ENCODE measurements around the gene ADCY7. TPM values are rescaled to one million over a fixed set of nuclear protein-coding genes. Genes with fewer than 3 reads are reported as not detected.

Gene ADCY7
- total RNA-seq, 1 donor from 2014 or later, result 11.7 TPM

DNA sequence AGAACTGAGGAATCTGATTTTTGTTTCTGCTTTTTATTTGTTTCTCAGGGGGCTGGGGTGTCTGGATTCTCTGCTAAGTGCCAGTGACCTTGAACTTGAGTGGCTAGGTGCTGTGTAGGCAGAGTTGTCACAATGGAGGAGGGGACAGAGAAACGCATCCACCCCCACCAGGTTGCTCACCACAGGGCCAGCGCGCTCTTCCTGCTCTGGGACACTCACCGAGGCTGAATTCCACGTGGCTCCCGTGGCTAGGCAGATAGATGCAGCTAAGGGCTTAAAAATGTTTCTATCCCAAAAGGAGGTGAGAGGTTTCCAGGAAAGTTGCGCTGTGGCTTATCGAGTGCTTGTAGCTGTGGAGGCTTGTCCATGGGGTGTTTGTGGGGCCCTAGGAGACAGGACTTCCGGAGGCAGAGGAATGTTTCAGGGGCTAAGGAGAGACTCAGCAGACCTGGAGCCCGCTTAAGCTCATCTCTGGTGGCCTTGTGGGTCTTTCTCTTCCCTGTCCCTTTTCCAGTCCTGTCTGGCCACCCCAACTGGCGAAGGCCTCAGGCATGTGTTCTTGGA lies 36.8 kb downstream of the ADCY7 start:
- intact Hi-C loops (cut with DNase I), result no loop called here
- no peak for ATAC-seq
- peak; percentile 17 for DNase-seq (ENCODE audit: missing footprints)

DNA sequence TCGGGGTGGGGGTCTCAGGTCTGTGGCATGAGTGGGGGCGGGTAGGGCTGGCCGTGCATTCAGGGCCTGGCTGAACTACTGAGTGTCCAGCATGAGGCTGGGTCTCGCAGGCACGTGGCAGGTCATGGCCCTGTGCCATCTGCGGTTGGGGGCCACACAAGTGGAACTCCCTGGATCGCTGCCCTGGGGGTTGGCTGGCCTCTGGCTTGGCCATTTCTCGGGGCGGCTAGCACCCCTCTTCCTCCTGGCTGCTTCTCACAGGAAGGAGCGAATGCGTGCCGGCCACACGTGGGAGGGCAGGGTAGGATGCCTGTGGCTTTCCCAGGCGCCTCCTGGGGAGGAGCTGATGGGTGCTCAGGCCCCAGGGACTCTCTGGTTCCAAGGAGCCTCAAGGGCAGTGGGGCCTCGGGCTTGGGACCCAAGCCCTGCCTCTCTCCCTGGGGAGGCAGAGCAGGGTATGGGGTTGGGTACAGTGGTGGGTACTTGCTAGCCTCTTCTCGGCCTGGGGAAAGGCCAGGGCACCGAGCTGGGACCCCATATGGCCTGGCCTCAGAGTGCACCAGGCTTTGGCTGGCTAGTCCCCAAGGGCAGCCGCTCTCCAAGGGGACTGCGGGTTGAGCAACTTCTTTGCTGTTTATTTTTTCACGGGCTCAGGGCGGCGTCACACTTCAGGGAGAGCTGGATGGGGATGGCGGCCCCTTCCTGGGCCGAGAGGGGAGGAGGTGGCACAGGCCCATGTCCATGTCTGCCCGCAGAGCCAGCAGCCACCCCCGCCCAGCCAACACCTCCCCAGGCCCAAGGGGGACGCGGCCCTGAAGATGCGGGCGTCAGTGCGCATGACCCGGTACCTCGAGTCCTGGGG lies 37.5 kb downstream of the ADCY7 start:
- ATAC-seq (no peak), DNase-seq (ENCODE audit: missing footprints) (peak; percentile 64)
- intact Hi-C loops (cut with DNase I), result no loop called here

DNA sequence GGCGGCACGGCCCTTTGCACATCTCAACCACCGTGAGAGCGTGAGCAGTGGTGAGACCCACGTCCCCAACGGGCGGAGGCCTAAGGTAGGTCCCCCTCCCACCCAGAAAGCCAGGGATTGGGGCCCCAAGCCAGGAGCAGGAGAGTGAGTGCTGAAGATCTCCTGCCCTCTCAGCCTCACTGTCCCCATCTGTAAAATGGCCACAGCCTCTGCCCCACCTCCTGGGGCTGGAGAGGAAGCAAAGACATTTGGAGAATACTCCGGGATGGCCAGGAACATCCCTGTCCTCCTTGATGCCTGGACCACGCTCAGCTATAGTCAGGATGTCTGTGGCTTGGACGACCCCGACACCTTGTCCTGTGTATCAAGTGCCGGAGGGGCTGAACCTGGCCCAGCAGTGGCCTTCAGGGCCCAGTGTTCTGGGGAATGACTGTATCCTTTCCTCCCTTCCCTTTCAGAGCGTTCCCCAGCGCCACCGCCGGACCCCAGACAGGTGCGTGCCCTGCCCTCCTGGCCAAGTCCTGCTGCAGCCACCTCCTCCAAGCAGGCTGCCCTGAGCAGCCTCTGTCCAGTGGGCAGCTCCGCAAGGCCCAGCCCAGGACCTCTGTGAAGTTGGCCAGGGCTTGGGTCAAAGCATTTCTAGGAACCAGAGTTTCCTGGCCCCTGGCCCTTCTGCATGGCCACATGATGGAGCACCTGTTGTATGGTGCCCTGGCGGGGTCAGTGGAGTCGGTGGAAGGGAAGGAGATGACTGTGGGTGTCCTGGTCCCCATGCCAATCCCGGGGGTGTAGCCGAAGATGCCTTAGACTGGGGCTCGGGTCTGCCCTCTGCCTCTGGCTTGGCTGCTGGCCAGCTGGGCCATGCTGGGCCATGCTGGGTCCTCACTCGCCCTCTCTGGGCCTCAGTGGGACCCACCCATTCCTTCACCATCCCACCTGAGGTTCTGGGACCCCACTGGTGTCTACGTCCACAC lies 38.4 kb downstream of the ADCY7 start:
- intact Hi-C loops (cut with DNase I), result no loop called here
- DNase-seq (ENCODE audit: missing footprints) (peak; percentile 53), ATAC-seq (no peak)

DNA sequence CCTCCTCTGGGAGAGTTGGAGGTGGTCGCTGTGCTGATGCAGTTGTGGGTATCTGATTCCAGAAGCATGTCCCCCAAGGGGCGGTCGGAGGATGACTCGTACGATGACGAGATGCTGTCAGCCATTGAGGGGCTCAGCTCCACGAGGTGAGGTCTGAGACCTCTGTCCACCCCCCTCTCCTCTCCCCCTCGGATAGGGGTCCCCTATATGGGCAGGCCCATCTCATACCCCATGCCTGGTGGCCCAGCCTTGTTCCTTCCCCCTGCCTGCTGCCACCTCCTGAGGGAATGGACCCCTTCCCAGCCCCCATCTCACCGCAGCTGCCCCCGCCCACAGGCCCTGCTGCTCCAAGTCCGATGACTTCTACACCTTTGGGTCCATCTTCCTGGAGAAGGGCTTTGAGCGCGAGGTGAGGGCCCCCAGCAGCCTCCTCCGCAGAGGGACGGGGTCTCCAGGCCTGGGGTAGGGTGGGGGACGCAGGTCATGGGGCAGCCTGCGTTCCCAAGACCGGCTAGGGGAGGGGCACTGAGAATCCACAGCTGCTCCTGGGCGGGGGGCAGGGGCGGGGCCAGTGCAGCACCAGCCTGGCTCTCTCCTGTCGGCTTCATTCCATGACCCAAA lies 39.2 kb downstream of the ADCY7 start:
- peak; percentile 56 for DNase-seq (ENCODE audit: missing footprints)
- no peak for ATAC-seq
- intact Hi-C loops (cut with DNase I), result no loop called here

DNA sequence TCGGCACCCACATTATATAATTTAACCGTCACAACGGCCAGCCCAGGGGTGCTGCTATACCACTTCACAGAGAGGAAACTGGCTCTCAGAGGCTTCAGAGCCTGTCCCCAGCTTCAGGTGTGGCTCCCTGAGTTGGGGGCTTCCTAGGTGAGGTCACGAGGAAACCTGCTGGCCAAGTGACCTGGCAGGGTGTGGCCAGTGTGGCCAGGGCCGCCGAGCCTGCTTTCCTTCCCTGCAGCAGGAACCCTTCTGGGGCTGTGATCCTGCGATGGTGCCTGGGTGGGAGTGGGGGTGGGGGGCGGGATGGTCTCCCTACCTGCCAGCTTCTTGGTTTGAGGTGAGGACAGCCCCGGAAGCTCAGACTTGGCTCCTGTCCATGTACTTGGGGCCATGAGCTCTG lies 39.9 kb downstream of the ADCY7 start:
- ATAC-seq (no peak), DNase-seq (ENCODE audit: missing footprints) (peak; percentile 26)
- intact Hi-C loops (cut with DNase I), result no loop called here

DNA sequence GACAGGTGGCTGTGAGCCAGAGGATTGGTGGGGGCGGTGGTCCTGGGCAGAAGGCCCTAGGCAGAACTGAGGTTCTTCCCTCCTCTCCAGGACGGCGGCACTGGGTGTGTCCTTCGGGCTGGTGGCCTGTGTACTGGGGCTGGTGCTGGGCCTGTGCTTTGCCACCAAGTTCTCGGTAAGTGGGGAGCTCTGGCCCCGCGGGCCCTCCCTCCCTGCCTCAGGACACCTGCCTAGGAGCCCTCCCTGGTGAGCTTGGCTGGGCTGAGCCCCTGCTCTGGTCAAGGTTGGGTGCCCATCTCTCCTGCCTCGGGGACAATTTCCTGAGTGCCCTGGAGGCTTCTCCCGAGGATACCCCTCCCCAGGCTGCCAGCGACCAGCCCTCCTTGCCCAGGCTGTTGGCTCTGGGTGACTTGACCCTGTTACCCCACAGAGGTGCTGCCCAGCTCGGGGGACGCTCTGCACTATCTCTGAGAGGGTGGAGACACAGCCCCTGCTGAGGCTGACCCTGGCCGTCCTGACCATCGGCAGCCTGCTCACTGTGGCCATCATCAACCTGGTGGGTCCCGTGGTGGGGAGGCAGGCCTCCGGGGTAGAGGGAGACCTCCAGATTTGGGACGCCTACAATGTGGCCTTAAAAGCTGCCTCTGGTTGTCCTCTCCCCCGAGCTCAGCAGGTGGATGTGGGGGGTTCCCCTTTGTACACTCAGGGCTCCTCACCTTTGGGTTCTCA lies 42.0 kb downstream of the ADCY7 start:
- intact Hi-C loops (cut with DNase I), result no loop called here
- ATAC-seq, result no peak
- peak; percentile 60 for DNase-seq (ENCODE audit: missing footprints)

DNA sequence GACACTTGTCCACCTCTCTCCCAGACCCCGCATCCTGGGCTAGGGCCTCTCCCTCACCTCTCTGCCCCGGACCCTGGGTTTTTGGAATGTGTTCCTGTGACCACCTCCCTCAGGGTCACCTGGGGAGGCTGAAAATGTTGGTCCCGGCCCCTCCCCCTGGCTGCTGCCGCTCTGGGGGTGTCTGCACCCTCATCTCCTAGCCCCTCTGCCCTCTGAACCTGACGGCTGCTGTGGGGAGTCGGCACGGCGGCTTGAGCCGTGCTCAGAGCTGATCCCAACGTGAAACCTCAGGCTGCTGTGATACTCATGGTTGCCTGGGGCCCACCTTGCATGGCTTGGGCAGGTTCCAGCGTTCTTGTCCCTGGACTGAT lies 42.8 kb downstream of the ADCY7 start:
- DNase-seq (ENCODE audit: missing footprints) (peak; percentile 49), ATAC-seq (no peak)
- intact Hi-C loops (cut with DNase I), result no loop called here

DNA sequence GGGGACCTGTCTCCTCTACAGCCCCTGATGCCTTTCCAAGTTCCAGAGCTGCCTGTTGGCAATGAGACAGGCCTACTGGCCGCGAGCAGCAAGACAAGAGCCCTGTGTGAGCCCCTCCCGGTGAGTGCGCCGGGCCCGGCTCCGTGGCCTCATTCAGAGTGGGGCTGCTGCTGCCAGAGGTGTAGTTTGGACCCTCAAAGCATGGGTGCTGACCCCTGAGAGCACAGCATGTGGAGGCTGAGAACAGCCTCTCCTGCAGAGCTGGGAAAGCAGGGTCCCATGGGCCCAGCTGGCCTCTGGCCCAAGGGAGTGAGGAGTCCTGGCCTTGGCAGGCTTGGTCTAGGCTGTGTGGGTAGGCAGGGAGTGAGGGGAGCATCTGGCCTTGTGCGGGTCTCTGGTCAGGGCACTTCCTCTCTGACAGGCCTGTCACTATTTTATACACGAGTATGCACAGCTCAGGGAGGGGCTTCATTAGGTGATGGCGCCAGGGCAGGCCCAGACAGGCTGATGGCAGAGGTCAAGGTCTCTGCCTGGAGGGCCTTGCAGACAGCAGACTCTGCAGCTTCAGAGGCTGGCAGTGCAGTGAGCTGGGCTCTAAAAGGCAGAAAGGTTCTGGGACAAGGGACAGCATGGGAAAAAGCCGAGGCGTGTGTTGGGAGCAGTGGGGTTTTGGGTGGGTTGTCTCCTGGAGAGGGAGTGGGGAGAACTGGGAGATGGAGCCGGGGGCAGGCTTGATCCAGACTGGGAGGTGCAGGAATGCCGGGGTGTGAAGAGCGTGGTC lies 43.4 kb downstream of the ADCY7 start:
- DNase-seq (ENCODE audit: missing footprints), result peak; percentile 57
- intact Hi-C loops (cut with DNase I), result no loop called here
- ATAC-seq, result no peak

DNA sequence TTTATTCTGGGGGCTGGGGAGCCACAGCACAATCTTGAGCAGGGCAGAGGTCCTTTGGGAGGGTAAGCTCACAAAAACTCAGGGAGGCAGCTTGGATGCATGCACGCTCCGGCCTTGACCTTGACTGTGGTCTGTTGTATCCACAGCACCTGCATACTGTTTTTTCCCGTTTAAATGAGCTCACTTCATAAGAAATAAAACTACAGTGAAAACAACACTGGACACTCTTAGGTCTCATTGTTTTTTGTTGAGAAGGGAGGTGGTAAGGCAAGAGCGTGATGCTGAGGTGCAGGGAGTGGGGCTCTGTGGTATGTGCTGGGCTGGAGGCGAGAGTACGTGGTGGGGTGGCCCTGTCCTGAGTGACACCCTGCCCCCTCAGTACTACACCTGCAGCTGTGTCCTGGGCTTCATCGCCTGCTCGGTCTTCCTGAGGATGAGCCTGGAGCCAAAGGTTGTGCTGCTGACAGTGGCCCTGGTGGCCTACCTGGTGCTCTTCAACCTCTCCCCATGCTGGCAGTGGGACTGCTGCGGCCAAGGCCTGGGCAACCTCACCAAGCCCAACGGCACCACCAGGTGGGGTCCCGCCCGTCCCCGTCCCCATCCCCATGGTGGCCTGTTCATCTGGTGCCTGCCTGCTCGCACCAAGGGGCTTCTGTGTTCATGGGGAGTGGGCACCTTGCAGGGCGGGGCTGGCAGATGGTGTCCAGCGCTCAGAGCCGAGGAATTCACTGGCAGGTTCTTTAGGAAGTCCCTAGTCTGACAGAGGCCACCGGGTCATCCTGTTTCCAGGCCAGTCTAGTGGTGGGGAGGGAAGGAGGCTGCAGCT lies 44.2 kb downstream of the ADCY7 start:
- intact Hi-C loops (cut with DNase I), result no loop called here
- no peak for ATAC-seq
- DNase-seq (ENCODE audit: missing footprints), result peak; percentile 64

DNA sequence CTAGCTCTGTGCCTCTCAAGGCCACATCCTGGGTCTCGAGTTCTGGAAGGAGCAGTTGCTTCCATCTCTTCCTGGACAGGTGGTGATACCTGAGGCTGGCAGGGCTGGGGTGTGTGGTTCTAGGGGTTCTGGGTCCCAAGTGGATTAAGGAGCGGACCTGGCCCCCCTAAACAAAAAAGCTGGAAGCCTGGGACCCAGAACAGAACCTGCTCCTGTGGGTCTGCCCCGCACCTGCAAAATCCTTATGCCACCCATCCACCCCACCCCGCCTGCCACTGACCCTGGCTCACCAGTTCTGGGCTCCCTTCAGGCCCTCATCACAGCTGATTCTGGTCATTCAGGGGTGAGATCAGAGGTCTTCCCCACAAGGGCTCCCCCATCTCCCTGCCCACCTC lies 44.8 kb downstream of the ADCY7 start:
- intact Hi-C loops (cut with DNase I), result no loop called here
- peak; percentile 67 for DNase-seq (ENCODE audit: missing footprints)

DNA sequence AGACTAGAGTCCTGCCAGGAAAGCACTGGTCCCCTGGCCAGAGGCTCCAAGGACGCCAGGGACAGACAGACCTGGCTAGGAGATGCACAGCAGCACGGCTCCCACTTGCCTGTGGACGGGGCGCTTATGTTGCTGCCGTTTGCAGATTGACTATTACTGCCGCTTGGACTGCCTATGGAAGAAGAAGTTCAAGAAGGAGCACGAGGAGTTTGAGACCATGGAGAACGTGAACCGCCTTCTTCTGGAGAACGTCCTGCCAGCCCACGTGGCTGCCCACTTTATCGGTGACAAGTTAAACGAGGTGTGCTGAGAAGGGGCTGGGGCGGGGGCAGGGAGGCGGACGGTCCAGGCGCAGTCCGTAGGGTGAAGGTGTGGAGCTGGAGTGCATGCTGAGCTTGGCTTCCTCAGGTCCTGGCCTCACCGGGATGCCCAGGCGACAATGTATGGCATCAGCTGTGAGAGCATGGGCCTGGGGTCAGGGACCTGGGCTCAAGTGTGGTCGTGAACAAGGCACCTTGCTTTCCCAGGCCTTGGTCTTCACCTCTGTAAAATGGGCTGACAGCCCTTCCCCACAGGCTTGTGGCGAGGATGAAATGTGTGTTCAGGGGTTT lies 45.6 kb downstream of the ADCY7 start:
- intact Hi-C loops (cut with DNase I), result no loop called here
- DNase-seq (ENCODE audit: missing footprints) (peak; percentile 40), ATAC-seq (no peak)

More for the DNA sequence above, 44.8 kb downstream of the ADCY7 start:
- ATAC-seq, result no peak

DNA sequence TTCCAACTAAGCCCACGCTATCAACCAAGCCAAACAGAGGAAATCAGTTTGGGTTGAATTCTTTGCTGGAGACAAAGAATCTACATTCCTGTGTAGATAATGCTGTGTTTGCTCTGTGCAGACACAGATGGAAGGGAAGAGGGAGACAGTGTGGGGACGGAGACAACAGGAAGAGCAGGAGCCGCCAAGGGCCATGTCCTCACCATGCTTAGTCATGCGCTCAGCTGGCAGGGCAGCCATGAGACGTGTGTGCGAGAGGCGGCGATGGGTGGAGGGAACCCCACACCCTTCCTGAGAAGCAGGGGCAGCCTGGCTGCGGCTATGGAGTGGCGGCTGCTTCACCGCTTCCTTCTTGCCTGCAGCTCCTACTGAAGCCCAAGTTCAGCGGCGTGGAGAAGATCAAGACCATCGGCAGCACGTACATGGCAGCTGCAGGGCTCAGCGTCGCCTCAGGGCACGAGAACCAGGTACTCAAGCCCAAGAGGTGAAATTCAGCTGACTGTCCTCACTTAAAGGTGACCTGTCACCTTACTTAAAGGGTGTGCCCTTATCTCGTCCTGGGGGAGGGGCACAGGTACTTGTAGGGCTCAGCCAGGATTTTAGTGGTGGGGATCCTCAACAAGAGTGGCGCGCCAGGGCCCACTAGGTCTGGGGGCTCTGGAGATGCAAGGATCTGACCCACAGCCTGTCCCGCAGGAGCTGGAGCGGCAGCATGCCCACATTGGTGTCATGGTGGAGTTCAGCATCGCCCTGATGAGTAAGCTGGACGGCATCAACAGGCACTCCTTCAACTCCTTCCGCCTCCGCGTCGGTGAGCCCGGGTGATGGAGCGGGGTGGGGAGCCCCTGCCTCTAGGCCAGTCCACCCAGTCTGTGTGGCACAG lies 47.5 kb downstream of the ADCY7 start:
- peak; percentile 89 for DNase-seq (ENCODE audit: missing footprints)
- ATAC-seq, result peak; percentile 68
- intact Hi-C loops (cut with DNase I), result no loop called here

DNA sequence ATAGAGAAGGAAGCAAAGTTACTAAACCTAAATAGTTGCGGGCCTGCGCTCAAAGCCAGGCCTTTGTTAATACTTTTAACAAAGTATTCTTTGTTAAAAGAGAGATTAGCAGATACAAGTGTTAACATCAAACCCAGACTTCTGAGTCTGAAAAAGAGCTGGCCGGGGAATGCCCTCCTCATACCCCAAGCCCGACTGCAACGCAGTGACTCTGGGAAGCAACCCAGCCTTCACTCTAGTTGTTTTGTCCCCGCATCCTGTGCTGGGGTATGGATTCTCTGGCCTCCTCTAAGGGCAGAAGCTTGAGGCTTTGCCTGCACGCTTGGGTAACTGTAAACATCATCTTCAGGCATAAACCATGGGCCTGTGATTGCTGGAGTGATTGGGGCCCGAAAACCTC lies 48.3 kb downstream of the ADCY7 start:
- intact Hi-C loops (cut with DNase I), result no loop called here
- DNase-seq (ENCODE audit: missing footprints) (no peak), ATAC-seq (no peak)

DNA sequence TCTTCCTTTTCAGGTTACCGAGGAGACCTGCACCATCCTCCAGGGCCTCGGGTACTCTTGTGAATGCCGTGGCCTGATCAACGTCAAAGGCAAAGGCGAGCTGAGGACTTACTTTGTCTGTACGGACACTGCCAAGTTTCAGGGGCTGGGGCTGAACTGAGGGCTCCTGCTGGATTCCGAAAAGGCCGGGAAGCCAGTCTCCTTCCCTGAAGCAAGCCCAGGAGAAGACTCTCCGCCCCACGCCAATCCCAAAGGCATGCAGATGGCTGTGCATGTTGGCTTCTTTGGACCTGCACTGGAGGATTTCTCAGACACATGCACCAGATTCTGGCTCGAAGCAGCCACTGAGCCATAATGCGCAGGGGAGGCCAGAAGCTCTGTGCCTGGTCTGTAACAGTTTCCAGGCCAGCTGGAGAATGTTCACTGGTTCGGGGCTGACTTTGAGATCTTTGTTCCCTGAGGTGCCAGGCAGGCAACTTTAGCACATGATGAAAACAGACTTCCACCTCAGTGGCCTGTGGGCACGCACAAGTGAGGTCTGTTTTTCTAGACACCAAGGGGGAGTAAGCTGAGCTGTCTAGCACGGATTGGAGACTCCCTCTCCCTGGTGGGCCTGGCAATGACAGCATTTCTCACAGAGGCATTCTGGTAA lies 49.1 kb downstream of the ADCY7 start:
- intact Hi-C loops (cut with DNase I), result no loop called here
- DNase-seq (ENCODE audit: missing footprints) (peak; percentile 47), ATAC-seq (no peak)
